HG03159 (cell line): ENCODE data around the gene MPPED1.

Experiments
- ATAC-seq: cut with Tn5 transposase; IDR thresholded peaks from one replicate; pipeline ENCODE4 v1.9.1; 2021; ENCODE audit warnings: mild to moderate bottlenecking, moderate library complexity; ENCODE audit not compliant: unreplicated experiment

MPPED1 gene

GRCh38 chr22:43514476-43515157, 102.8 kb downstream of the MPPED1 start:
- no peak for ATAC-seq

- ATAC-seq, result no peak
Observed at GRCh38 chr22:43515411-43515810, 103.6 kb downstream of the MPPED1 start.

- ATAC-seq, result no peak
Observed at GRCh38 chr22:43515902-43516301, 104.1 kb downstream of the MPPED1 start.

GRCh38 chr22:43516386-43516785, 104.6 kb downstream of the MPPED1 start:
- ATAC-seq, result no peak

GRCh38 chr22:43516996-43517635, 105.3 kb downstream of the MPPED1 start:
- ATAC-seq, result no peak

GRCh38 chr22:43520632-43521039, 108.8 kb downstream of the MPPED1 start:
- no peak for ATAC-seq

GRCh38 chr22:43521716-43522115, 109.9 kb downstream of the MPPED1 start:
- no peak for ATAC-seq

GRCh38 chr22:43526117-43526655, 114.4 kb downstream of the MPPED1 start:
- ATAC-seq, result no peak

GRCh38 chr22:43526946-43527345, 115.1 kb downstream of the MPPED1 start:
- no peak for ATAC-seq

- no peak for ATAC-seq
Observed at GRCh38 chr22:43528601-43529360, 117.0 kb downstream of the MPPED1 start.

- ATAC-seq, result no peak
Observed at GRCh38 chr22:43529461-43529860, 117.6 kb downstream of the MPPED1 start.

- ATAC-seq, result no peak
Observed at GRCh38 chr22:43529934-43530333, 118.1 kb downstream of the MPPED1 start.

- no peak for ATAC-seq
Observed at GRCh38 chr22:43530349-43531201, 118.8 kb downstream of the MPPED1 start.

GRCh38 chr22:43531651-43532050, 119.8 kb downstream of the MPPED1 start:
- no peak for ATAC-seq

- ATAC-seq, result no peak
Observed at GRCh38 chr22:43532301-43533155, 120.7 kb downstream of the MPPED1 start.

GRCh38 chr22:43533156-43533530, 121.3 kb downstream of the MPPED1 start:
- no peak for ATAC-seq

- ATAC-seq, result no peak
Observed at GRCh38 chr22:43533656-43534428, 122.0 kb downstream of the MPPED1 start.

- ATAC-seq, result no peak
Observed at GRCh38 chr22:43534916-43535315, 123.1 kb downstream of the MPPED1 start.

GRCh38 chr22:43535336-43535735, 123.5 kb downstream of the MPPED1 start:
- no peak for ATAC-seq
